IMR-90 (cell line): Measurements from ENCODE around the gene MPRIP.

ENCODE experiments used
- POLR2A ChIP-seq: IDR thresholded peaks from 2 replicates; pipeline ENCODE4 v1.6.1; 2012; ENCODE audit warnings: mild to moderate bottlenecking, low read depth, low read length
- RFX5 ChIP-seq: IDR thresholded peaks from 2 replicates; pipeline ENCODE4 v1.8.0; 2012; ENCODE audit warnings: low read depth, mild to moderate bottlenecking, low read length, moderate library complexity
- TF ChIP-seq, protein P1 (sequence below): conservative IDR thresholded peaks from 2 replicates; pipeline ENCODE4 v1.5.1; 2012; ENCODE audit warnings: mild to moderate bottlenecking, low read depth, low read length, improper control_type of control experiment

GRCh38 chr17:17205368-17206123 lies 163.3 kb downstream of the MPRIP start:
- TF ChIP-seq, protein P1, sequence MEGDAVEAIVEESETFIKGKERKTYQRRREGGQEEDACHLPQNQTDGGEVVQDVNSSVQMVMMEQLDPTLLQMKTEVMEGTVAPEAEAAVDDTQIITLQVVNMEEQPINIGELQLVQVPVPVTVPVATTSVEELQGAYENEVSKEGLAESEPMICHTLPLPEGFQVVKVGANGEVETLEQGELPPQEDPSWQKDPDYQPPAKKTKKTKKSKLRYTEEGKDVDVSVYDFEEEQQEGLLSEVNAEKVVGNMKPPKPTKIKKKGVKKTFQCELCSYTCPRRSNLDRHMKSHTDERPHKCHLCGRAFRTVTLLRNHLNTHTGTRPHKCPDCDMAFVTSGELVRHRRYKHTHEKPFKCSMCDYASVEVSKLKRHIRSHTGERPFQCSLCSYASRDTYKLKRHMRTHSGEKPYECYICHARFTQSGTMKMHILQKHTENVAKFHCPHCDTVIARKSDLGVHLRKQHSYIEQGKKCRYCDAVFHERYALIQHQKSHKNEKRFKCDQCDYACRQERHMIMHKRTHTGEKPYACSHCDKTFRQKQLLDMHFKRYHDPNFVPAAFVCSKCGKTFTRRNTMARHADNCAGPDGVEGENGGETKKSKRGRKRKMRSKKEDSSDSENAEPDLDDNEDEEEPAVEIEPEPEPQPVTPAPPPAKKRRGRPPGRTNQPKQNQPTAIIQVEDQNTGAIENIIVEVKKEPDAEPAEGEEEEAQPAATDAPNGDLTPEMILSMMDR = no peak
- TF ChIP-seq POLR2A = no peak
- no peak for TF ChIP-seq RFX5
